Limb (tissue), 2 donors: ENCODE data around the gene NCKAP5.
A peak's percentile ranks its signal among the peaks of the same experiment; 100 is the strongest.

Experiments
- DNase-seq, 2 donors: peaks; one replicate each; pipeline ENCODE4 v3.0.0-alpha.2; 2016; ENCODE audit errors: extremely low spot score in 2 of 2

The NCKAP5 gene

DNA sequence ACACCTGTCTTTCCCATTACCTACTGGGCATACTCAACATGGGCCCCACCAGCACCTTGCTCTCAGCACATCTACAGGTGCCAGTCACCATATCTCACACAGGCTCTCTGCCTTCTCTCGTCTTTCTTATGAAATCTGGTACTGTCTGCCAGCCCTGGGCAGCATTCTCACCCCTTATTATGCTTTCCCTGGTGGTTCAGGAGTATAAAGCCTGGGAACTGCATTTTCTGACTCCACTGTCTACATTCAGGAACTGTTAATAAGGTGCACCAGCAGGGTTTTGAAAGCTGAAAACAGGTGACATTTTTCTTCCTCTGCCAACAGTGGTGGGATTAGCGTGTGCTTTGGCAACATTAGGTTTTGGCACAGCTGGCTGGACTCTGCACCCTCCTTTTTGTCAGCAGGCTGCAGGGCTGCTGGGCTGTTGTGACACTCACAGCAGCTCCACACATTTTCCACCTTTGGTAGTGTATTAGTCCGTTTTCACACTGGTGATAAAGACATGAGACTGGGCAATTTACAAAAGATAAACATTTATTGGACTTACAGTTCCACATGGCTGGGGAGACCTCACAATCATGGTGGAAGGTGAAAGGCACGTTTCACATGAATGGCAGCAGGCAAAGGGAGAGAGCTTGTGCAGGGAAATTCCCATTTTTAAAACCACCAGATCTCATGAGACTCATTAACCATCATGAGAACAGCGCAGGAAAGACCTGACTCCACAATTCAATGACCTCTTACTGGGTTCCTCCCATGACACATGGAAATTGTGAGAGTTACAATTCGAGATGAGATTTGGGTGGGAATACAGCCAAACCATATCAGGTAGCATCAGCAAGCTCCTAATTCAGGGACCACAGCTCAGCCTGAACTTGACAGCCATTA lies 555.2 kb downstream of the NCKAP5 start:
- DNase-seq, result no peak

GRCh38 chr2:133004623-133005022 lies 563.6 kb downstream of the NCKAP5 start:
- no peak for DNase-seq

GRCh38 chr2:132999421-132999820 lies 568.8 kb downstream of the NCKAP5 start:
- DNase-seq, result no peak

DNA sequence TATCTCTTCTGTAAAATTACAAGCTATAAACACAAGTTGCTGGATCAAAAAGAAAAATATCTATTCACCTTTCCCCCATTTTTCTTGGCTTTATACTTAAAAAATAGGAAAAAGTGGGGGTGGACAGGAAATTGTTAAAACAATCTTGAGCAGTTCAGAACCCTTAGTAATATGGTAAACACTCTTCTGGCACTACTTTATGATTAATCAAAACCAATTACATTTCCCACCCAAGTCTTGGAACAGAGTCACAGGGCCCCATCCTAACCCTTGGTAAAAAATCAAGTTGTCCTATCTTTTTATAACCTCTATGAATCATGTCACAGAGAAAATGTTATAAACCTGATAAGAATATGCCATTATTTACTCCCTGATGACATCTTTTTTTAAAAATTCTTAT lies 570.0 kb downstream of the NCKAP5 start:
- DNase-seq, result no peak

- peak in 1 of 2 donors; percentile 27 for DNase-seq
Measured at GRCh38 chr2:132991471-132992045, 576.7 kb downstream of the NCKAP5 start.

DNA sequence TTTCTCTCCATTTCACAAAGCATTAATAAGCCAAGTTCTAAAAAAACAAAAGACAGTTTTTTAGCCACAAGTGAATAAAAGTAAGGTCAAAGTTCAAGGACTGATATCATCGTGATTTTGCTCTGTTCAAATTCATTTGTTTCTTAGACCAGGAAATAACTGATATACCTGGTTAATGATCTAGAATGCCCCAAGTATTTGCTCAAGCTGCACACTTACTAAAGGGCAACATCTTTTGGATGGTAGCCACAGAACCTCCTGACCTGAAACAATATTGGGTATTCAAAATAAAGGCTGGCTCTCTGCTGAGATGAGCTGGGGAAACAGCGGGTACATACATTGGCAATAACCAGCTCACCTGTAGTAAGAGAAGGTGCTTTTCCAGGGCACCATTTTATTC lies 583.5 kb downstream of the NCKAP5 start:
- no peak for DNase-seq

DNA sequence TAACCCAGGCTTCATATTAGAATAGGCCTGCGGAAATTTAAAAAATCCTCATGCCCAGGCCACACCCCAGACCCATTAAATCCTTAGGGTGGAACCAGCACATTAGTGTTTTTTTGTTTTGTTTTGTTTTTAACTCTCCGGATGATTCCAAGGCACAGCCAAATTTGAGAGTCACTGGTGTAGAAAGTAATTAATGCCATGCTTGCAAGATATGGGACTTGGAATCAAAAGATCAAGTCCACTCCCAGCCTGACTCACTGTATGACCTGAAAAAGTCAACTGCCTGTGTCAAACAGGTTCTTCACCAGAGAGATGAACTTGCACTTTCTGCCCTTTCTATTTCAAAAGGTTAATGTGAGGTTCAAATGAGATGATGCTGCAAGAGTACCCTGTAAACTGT lies 588.0 kb downstream of the NCKAP5 start:
- DNase-seq, result no peak

DNA sequence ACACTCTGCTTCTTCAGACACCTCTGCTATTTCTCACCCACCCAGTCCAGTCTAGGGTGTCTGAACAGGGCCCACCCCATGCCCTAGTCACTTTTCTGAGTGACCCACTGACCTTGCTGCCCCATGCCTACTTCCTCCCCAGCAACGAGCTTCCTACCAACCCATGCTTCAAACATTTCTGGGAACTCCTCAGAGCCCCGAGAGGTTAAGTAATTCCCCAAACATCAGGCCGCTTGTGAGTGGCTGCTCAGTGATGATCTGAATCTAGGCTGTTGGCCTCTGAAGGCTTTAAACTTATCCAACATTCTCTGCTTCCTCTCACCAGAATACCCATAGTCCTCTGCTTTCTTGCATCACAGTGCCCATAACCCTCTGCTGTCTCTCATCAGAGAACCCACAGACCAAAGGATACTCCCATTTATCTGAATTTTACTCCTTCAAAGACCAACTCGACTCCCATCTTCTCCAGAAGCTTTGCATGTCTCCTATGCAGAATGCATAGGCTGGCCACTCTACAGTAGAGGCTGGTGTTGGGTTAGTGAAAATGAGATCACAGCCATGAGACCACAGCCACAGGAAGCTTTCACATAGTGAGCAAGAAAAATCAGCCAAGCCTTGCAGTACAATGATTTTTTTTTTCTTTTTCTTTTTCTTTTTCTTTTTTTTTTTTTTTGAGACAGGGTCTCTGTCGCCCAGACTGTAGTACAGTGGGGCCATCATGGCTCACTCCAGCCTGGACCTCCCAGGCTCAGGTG lies 588.7 kb downstream of the NCKAP5 start:
- no peak for DNase-seq

DNA sequence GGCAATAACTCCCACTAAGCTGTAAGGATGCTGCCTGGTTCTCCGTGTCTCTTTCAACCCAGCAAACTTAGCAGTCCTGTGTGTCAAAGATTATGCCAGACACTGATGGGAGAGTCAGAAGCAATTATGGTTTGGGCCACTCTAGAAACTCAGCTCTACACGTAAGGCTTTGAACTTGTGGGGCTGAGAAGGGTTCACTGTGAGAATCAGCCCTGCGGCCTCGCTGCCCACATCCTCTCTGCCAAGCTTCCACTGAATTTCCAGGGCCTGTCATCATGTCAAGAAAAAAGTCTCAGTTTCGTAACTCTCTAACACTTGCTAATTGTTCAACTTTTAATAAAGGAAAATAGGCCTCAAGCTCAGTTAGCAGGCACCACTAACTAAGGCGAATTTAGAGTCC lies 589.4 kb downstream of the NCKAP5 start:
- no peak for DNase-seq

DNA sequence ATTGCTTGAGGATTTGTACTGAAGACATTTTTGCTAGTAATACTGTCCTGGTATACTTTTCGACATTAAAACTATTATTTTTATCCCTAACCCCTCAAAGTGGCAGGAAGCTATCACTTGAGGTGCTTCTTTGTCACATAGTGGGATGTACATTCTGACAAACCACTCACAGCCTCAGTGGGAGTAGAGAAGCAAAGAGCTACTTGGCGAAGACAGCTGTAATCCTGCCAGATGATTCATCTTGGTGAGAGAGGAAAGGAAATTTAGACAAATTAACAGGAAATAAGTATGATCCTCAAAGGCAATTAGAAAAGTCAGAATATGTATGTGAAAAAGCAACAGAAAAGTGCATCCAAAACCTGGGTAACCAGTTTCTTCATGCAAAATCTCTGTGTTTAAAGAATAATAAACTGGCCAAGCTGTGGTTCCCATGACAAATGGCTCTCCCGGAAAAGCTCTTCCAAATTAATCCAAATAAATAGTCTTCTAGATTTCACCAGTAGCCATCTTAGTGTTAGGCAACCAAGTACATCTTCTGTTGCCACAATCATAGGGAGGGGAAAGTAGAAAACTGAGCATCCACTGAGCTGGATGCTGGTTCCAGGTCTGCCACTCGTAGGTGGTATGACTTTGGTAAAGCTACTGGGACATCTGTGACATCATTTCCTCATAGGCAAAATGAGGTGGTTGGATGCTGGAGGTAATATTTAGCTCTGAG lies 590.3 kb downstream of the NCKAP5 start:
- DNase-seq, result no peak

GRCh38 chr2:132975193-132976105 lies 592.8 kb downstream of the NCKAP5 start:
- no peak for DNase-seq

DNA sequence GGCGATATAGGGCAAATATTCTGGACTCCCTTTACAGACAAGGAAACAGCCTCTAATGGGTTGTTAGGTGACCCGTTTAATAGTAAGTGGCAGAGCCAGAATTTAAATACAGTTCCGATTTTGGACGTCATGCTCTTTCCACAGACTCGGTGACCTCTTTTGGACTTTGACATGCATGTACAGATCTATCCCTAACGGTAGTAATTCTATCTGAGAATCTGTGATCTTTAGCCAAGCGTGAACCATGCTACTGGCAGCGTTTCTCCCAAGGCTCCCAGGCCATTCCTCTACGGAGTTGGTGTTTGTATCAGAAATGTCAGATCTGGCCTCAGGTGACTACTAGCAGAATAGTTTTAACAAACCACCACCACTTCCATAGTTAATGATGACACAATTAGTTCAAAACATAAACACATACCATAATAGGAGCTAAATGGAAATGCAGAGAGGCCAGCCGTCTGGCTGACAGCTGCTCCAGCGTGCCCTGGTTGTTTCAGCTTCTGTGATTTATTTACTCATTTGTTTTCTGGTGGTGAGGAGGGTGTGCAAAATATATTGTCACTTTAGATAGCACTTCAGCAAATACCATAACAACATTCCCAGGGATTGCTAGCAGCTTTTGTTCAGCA lies 593.7 kb downstream of the NCKAP5 start:
- no peak for DNase-seq

- no peak for DNase-seq
Measured at GRCh38 chr2:132971310-132972061, 596.8 kb downstream of the NCKAP5 start.

GRCh38 chr2:132969371-132969985 lies 598.8 kb downstream of the NCKAP5 start:
- DNase-seq, result no peak

GRCh38 chr2:132965460-132965859 lies 602.8 kb downstream of the NCKAP5 start:
- DNase-seq, result no peak

DNA sequence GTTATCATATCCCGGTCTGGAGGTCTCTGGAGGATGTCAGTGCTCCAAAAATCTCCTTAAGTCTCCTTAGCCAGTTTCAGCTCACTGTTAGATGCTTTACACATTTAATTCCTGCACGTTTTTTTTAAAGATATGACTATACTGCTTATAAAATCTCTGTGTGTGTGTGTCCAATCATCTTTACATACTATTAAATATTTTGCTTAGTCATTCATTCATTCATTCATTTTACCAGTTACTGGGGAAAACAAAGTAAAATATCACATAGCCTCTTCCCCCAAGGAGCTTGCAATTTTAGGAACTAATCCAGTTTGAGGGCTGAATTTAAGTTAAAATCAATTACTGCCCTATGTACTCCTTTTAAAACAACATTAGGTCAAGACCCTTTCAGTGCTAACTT lies 605.1 kb downstream of the NCKAP5 start:
- DNase-seq, result no peak

DNA sequence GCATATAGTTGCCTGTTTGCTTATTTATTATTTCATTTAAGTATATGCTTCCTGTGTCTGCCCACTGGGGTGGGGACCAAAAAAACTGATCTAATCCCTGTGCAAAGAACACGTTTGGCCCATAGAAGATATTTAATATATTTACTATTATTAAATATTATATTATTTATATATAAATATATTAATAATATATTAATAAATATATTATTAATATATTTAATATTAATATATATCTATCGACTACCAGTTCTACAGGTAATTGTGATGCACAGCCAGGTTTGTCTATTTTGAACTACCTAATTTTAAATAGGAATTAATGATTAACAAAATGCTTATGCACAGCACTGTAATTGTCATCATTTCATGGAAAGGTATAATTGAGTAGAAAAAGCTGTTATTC lies 609.4 kb downstream of the NCKAP5 start:
- DNase-seq, result no peak

GRCh38 chr2:132955871-132956615 lies 612.2 kb downstream of the NCKAP5 start:
- no peak for DNase-seq
